Adipocyte (in vitro differentiated cells): ENCODE measurements around the gene F2.
A peak's percentile ranks its signal among the peaks of the same experiment; 100 is the strongest.

Source experiments
- DNase-seq: peaks from one replicate; pipeline ENCODE4 v3.0.0-alpha.2; 2015; ENCODE audit warnings: low read depth
- H3K27me3 ChIP-seq: replicated peaks from 2 replicates; pipeline ENCODE4 v1.7.0; 2013; ENCODE audit warnings: mild to moderate bottlenecking, low read length, moderate library complexity; ENCODE audit not compliant: control insufficient read depth, insufficient read depth
- H3K36me3 ChIP-seq: 2 replicates; pipeline ENCODE4 v1.7.0; 2013; ENCODE audit warnings: low read length, mild to moderate bottlenecking, moderate library complexity; ENCODE audit not compliant: control insufficient read depth, insufficient read depth, severe bottlenecking
- H3K4me1 ChIP-seq: 2 replicates; pipeline ENCODE4 v1.7.0; 2013; ENCODE audit warnings: mild to moderate bottlenecking, low read length, moderate library complexity; ENCODE audit not compliant: control insufficient read depth, insufficient read depth
- H3K4me3 ChIP-seq: 2 replicates; pipeline ENCODE4 v1.7.0; 2013; ENCODE audit warnings: mild to moderate bottlenecking, low read length, moderate library complexity
- H3K9ac ChIP-seq: 2 replicates; pipeline ENCODE4 v1.7.0; 2013; ENCODE audit warnings: mild to moderate bottlenecking, low read length, moderate library complexity
- H3K9me3 ChIP-seq: 2 replicates; pipeline ENCODE4 v1.7.0; 2013; ENCODE audit warnings: mild to moderate bottlenecking, low read length, moderate library complexity; ENCODE audit not compliant: control insufficient read depth

The F2 gene

DNA sequence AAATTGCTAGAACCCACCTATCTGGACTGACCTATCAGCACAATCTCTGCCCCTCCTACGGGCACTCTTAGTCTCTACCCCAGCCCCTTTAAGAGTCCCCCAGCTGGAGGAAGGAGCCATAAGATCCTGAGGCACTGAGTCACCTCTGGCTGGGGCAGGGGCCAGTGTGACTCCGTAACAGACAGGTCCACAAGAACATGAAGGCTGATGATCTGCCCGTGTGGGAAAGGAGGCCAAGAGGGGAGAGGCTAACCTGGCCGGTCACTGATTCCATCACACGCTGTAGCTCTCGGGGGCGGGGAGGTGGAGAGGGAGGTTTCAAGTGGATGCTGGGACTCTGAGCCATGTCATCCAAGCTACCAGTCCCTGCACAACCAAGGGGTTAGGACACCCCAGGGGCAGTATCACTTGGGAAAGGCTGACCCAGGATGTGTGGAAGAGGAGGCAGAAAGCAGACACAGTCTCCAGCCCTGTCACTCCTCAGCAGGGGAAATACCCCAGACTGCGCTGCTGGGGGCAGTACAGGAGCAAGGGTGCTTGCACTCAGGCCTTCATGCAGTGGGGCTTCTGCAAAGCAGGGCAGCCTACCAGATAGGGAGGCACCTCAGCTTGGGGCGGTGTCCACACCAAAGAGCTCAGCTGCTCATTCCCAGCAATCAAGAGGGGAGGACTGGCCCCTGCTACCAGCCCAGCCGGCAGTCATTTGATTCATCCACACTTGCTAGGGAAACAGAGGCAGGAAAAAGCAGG is 40.8 kb upstream of the F2 start:
- peaks cover 29% of the 10 kb centered on the region for H3K4me1 ChIP-seq
- peaks cover 64% of the 10 kb centered on the region for H3K36me3 ChIP-seq
- peak overlapping the region; percentile 19 for H3K9ac ChIP-seq
- no peak for DNase-seq
- H3K9me3 ChIP-seq, result no peaks in the 10 kb centered on the region
- no peak overlapping the region for H3K4me3 ChIP-seq
- no peaks in the 10 kb centered on the region for H3K27me3 ChIP-seq

DNA sequence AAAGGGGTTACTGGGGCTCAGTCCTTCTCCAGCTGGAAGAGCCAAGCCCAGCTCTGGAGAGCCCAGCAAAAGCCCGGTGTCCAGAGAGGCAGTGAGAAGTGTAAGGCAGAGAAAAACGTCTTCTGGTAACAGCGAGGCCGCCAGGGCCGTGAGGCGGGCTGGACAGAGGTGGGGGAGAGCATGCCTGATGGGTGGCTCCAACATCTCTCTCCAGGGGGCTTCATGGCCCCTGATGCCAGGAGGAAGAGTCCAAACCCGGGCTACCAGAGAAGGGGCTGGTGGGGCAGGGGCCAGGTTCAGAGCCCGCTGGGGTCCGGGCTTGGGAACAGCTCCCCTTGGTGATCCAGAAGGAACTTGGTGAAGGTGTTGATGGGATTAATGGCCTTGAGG is 40.3 kb upstream of the F2 start:
- H3K4me3 ChIP-seq, result no peak overlapping the region
- no peak overlapping the region for H3K9ac ChIP-seq
- H3K36me3 ChIP-seq, result peaks cover 58% of the 10 kb centered on the region
- H3K27me3 ChIP-seq, result no peaks in the 10 kb centered on the region
- no peak for DNase-seq
- no peaks in the 10 kb centered on the region for H3K9me3 ChIP-seq
- H3K4me1 ChIP-seq, result peaks cover 29% of the 10 kb centered on the region

- no peak overlapping the region for H3K4me3 ChIP-seq
- H3K9me3 ChIP-seq, result no peaks in the 10 kb centered on the region
- H3K27me3 ChIP-seq, result no peaks in the 10 kb centered on the region
- DNase-seq, result no peak
- peaks cover 36% of the 10 kb centered on the region for H3K4me1 ChIP-seq
- no peak overlapping the region for H3K9ac ChIP-seq
- peaks cover 56% of the 10 kb centered on the region for H3K36me3 ChIP-seq
These were observed 39.5 kb upstream of the F2 start for GRCh38 chr11:46679241-46680163.

GRCh38 chr11:46680164-46680760 is 38.8 kb upstream of the F2 start:
- no peak for DNase-seq
- H3K27me3 ChIP-seq, result no peaks in the 10 kb centered on the region
- no peak overlapping the region for H3K4me3 ChIP-seq
- H3K4me1 ChIP-seq, result peaks cover 30% of the 10 kb centered on the region
- H3K9ac ChIP-seq, result no peak overlapping the region
- no peaks in the 10 kb centered on the region for H3K9me3 ChIP-seq
- H3K36me3 ChIP-seq, result peaks cover 56% of the 10 kb centered on the region

DNA sequence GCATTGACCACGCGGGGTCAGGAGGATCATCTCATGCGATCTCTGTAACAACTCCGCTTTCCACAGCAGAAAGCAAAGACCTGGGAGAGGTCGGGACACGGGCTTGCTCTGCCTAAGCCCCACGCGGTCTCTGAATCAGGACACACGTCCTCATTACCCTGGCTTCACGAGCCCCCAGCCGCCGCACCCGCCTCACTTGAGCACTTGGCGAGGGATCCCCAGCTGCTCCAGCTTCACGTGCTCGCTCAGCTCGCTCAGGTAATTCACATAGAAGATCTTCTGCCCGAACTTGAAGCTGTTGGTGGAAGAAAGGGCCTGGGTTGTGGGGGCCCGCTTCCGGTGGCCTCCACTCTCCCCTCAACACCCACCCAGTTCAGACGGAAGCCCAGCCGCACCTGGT is 38.2 kb upstream of the F2 start:
- Histone ChIP-seq H3K27me3 (no peaks in the 10 kb centered on the region), H3K9ac (no peak overlapping the region), H3K36me3 (peaks cover 57% of the 10 kb centered on the region), H3K9me3 (no peaks in the 10 kb centered on the region), H3K4me3 (no peak overlapping the region), H3K4me1 (peaks cover 25% of the 10 kb centered on the region)
- DNase-seq, result no peak

DNA sequence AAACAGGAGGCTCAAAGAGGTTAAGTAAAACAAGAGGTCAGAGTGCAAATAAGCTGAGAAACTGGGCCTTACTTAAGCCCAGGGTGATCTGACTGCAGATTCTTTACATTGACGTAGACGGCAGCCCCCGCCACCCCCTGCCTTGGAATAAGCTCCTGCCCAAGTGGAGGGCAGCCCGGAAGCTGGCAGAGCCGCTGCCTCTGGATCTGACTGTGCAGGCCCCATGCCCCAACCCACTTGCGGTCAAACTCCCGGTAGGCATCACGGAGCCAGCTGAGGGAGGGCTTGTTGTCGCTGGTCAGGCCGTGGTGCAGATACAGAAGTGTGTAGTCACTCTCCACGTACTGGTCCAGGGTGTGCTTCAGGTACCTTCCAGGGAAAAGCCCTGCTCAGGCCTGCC is 37.2 kb upstream of the F2 start:
- Histone ChIP-seq H3K9ac (no peak overlapping the region), H3K9me3 (no peaks in the 10 kb centered on the region), H3K36me3 (peaks cover 60% of the 10 kb centered on the region), H3K4me1 (peaks cover 19% of the 10 kb centered on the region), H3K27me3 (no peaks in the 10 kb centered on the region), H3K4me3 (no peak overlapping the region)
- no peak for DNase-seq

- Histone ChIP-seq H3K4me1 (peaks cover 29% of the 10 kb centered on the region), H3K4me3 (no peak overlapping the region), H3K9me3 (no peaks in the 10 kb centered on the region), H3K9ac (no peak overlapping the region), H3K27me3 (no peaks in the 10 kb centered on the region), H3K36me3 (peaks cover 59% of the 10 kb centered on the region)
- no peak for DNase-seq
These were observed 36.0 kb upstream of the F2 start for GRCh38 chr11:46682773-46683752.

- peaks cover 27% of the 10 kb centered on the region for H3K4me1 ChIP-seq
- H3K36me3 ChIP-seq, result peaks cover 51% of the 10 kb centered on the region
- H3K9ac ChIP-seq, result peak overlapping the region; percentile 1
- DNase-seq, result no peak
- no peaks in the 10 kb centered on the region for H3K9me3 ChIP-seq
- no peaks in the 10 kb centered on the region for H3K27me3 ChIP-seq
- H3K4me3 ChIP-seq, result no peak overlapping the region
These were observed 34.6 kb upstream of the F2 start for GRCh38 chr11:46684367-46684766.

DNA sequence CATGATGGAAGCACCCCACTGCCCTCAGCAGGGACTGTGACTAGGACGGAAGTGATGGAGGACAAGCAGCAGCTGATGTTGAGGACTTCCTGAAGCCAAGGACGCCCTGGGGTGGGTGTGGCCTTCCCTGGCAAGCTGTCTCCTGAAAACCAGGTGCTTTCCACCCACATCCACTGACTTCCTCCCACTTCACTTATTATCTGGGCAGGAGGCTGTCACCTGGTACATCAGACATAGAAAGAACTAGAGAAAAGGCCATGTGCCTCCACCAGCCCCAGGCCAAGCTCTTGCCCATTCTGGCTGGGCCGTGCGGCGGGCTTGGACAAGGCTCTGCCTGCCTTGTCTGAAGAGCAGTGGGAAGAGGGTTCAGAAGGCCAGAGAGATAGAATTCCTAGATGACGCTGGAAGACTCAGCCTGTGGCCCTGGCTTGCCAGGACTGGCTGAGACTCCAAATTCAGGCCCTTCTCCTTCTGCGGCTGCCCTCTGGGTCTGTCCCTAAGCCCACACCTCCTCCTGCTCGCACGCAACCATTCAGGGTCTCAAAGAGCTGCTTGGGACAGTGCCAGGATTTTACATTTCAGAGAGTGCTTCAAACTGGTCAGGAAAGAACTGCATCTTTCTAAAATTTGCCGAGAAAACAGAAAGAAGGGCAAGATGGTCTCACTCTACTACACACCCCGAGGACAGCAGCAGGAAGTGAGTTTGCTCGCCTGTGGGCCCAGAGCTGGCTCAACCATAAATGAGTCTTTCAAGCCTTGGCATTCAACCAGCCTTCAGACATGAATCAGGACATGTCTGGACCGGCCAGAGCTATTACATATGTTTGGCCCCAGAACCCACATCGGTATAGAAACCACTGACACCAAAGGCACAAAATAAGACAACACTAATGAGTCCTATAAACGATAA is 31.9 kb upstream of the F2 start:
- Histone ChIP-seq H3K4me3 (no peak overlapping the region), H3K4me1 (peaks cover 27% of the 10 kb centered on the region), H3K36me3 (peaks cover 40% of the 10 kb centered on the region), H3K9me3 (no peaks in the 10 kb centered on the region), H3K27me3 (no peaks in the 10 kb centered on the region), H3K9ac (peak overlapping the region; percentile 46)
- DNase-seq, result no peak

GRCh38 chr11:46690702-46691101 is 28.3 kb upstream of the F2 start:
- Histone ChIP-seq H3K9ac (no peak overlapping the region), H3K36me3 (peaks cover 61% of the 10 kb centered on the region), H3K9me3 (no peaks in the 10 kb centered on the region), H3K27me3 (no peaks in the 10 kb centered on the region), H3K4me1 (peaks cover 37% of the 10 kb centered on the region), H3K4me3 (no peak overlapping the region)
- DNase-seq, result no peak
